Fibroblast of the aortic adventitia (primary cell): ENCODE data around the gene UPK3A. TPM values are rescaled to one million over a fixed set of nuclear protein-coding genes. Genes with fewer than 3 reads are reported as not detected.

Experiments used
- DNase-seq: peaks from one replicate; pipeline ENCODE4 v3.0.0-alpha.2; 2010; ENCODE audit warnings: low read depth
- H3K4me3 ChIP-seq: 2 replicates; pipeline ENCODE4 v1.5.1; 2011; ENCODE audit warnings: low read depth, mild to moderate bottlenecking, control low read depth, low read length, moderate library complexity
- CTCF ChIP-seq: IDR thresholded peaks from 2 replicates; pipeline ENCODE4 v1.5.1; 2011; ENCODE audit warnings: mild to moderate bottlenecking, low read length, control low read depth, inconsistent platforms; ENCODE audit not compliant: insufficient read depth
- total RNA-seq: library from RNA; depleted of rRNA; stranded (reverse); fragments of >200 nt; gene quantifications from 2 replicates; pipeline ENCODE4 v1.2.3, GENCODE V29; 2012; ENCODE audit warnings: low replicate concordance

Gene UPK3A
- total RNA-seq, 1 donor, result not detected

DNA sequence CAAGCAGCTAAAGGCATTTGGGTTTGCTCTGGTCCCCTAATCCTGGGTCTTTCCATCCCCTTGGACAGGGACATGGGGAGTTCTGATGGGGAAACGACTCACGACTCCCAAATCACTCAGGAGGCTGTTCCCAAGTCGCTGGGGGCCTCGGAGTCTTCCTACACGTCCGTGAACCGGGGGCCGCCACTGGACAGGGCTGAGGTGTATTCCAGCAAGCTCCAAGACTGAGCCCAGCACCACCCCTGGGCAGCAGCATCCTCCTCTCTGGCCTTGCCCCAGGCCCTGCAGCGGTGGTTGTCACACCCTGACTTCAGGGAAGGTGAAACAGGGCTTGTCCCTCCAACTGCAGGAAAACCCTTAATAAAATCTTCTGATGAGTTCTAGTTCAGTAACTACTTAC lies 10.7 kb downstream of the UPK3A start:
- no peak for DNase-seq
- no peak for TF ChIP-seq CTCF
- no peak overlapping the region for H3K4me3 ChIP-seq

GRCh38 chr22:45296628-45297297 lies 12.0 kb downstream of the UPK3A start:
- no peak for DNase-seq
- TF ChIP-seq CTCF, result no peak

DNA sequence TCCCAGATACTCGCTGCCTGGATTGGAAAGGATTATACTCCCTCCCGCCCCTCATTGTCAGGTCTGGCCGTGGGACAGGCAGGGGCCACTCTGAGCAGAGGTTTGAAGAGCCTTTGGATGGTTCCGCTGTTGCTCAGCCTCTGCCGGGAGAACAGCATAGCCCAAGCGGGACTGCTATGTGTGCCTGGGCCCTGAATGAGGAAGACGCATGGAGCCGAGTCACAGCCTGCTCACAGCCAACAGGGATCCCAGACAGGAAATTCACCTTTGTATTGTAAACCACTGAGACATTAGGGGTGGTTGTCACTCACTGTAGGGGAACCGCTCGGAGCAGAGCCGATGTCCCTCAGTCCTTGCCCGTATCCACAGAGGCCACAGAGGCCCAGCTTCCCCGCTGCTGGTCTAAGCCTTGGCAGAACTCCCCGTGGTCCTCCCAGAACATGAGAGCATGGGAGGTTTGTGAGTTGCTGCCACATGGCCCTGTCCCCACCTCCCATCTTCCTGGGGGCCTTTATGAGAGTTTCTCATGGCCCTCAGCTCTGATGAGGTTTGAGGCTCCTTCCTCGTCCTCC lies 14.3 kb downstream of the UPK3A start:
- TF ChIP-seq CTCF, result no peak
- no peak for DNase-seq
- no peak overlapping the region for H3K4me3 ChIP-seq

More at GRCh38 chr22:45296628-45297297, 12.0 kb downstream of the UPK3A start:
- H3K4me3 ChIP-seq, result no peak overlapping the region

DNA sequence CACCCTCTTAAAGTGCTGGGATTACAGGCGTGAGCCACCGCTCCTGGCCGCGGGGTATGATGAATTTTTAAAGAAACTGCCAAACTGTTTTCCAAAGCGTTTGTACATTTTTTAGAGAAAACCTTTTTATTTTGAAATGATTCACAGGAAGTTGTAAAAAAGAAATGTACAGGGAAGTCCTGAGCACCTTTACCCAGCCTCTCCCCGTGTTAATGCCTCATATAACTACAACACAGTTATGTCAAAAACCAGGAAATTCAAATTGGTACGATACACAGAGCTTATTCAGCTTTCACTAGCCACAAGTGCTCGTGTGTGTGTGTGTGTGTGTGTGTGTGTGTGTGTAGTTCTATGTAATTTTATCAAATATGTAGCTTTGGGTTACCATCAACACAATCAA lies 18.0 kb downstream of the UPK3A start:
- H3K4me3 ChIP-seq, result no peak overlapping the region
- no peak for TF ChIP-seq CTCF
- DNase-seq, result no peak

DNA sequence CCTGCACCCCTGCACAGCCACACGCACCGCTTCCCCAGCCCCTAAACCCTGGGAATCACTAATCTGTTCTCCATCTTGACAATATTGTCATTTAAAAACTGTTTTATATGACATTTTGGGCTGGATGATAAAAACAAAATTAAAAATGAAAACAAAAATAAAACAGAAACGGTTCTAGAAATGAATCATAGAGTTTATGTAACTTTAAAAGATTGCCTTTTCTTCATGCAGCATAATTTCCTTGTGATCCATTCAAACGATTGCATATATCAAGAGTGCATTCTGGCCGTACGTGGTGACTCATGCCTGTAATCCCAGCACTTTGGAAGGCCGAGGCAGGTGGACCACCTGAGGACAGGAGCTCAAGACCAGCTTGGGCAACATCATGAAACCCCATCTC lies 18.4 kb downstream of the UPK3A start:
- TF ChIP-seq CTCF, result no peak
- H3K4me3 ChIP-seq, result no peak overlapping the region
- DNase-seq, result no peak

GRCh38 chr22:45304971-45305370 lies 20.2 kb downstream of the UPK3A start:
- H3K4me3 ChIP-seq, result no peak overlapping the region
- no peak for TF ChIP-seq CTCF
- DNase-seq, result no peak
